Keratinocyte (primary cell): ENCODE measurements around the gene TENM4.

Experiments
- EZH2 ChIP-seq: IDR thresholded peaks from one replicate; pipeline ENCODE4 v1.6.1; 2012; ENCODE audit warnings: inconsistent platforms, mild to moderate bottlenecking, low read length, moderate library complexity
- TF ChIP-seq, protein P1 (sequence below), 3 experiments: IDR thresholded peaks in 1 of 3; conservative IDR thresholded peaks in 1 of 3; optimal IDR thresholded peaks in 1 of 3; 2 replicates in 2 of 3; 3 replicates in 1 of 3; pipeline versions ENCODE3 to v1.5.1; 2011; ENCODE audit warnings: low read length in 3 of 3, mild to moderate bottlenecking in 3 of 3, moderate library complexity in 2 of 3, control low read depth in 1 of 3, inconsistent platforms in 1 of 3; ENCODE audit not compliant: insufficient read depth in 2 of 3; ENCODE audit errors: extremely low read depth in 1 of 3

DNA sequence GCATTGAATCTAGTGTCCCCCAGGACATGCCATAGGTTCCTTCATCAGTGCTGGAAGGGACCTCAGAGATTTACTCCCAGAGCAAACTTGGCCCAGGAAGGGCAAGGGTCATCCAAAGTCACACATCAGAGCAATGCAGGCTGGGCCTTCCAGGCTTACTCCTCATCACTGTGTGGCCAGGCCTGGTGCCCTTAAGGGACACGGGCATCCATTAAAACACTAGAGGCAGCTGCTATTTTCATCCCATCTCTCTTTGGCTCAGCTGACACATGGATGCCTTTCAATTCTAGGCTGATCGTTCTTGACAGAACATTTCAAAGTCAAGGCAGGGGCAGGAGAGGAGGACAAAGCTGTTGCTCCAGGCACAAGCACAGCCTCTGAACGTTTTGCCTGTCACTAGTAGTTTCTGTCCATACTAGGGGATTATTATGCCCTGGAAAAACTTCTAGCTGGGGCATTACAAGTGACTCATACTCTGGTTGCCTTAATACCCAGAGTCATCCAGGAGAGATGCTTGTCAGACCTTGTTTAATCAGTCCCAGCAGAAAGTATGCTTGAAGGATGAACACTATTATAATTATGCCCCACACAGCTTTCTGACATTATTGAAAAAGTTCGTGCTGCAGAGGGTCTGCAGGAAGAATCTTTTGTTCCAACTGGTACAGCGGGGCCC is 240.3 kb downstream of the TENM4 start:
- TF ChIP-seq, protein P1, sequence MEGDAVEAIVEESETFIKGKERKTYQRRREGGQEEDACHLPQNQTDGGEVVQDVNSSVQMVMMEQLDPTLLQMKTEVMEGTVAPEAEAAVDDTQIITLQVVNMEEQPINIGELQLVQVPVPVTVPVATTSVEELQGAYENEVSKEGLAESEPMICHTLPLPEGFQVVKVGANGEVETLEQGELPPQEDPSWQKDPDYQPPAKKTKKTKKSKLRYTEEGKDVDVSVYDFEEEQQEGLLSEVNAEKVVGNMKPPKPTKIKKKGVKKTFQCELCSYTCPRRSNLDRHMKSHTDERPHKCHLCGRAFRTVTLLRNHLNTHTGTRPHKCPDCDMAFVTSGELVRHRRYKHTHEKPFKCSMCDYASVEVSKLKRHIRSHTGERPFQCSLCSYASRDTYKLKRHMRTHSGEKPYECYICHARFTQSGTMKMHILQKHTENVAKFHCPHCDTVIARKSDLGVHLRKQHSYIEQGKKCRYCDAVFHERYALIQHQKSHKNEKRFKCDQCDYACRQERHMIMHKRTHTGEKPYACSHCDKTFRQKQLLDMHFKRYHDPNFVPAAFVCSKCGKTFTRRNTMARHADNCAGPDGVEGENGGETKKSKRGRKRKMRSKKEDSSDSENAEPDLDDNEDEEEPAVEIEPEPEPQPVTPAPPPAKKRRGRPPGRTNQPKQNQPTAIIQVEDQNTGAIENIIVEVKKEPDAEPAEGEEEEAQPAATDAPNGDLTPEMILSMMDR (optimal IDR thresholded peaks at IDR 0.05 in 1 of 3, IDR thresholded peaks at IDR 0.05 in 1 of 3, conservative IDR thresholded peaks at IDR 0.05 in 1 of 3; ENCODE audit: extremely low read depth in 1 of 3, insufficient read depth in 2 of 3, low read length in 3 of 3) = no peak
- no peak for TF ChIP-seq EZH2
